Tibial nerve (tissue), 4 donors: ENCODE data around the gene CD200R1L. TPM values are rescaled to one million over a fixed set of nuclear protein-coding genes. Genes with fewer than 3 reads are reported as not detected.

Experiments used
- DNase-seq, 2 donors: peaks; one replicate each; pipeline ENCODE4 v3.0.0-alpha.2; 2019; ENCODE audit warnings: low spot score in 2 of 2
- H3K27ac ChIP-seq, 4 donors: fragments of 200-600 bp; sonication (generic) in 3 of 4; one replicate each; pipeline ENCODE4 v1.5.1; 2017 to 2019; ENCODE audit warnings: mild to moderate bottlenecking in 1 of 4
- H3K27me3 ChIP-seq, 2 donors: fragments of 200-600 bp; sonication (generic) in 1 of 2; one replicate each; pipeline versions ENCODE4 v1.5.1 to v1.6.0; 2017 to 2019
- H3K36me3 ChIP-seq, 3 donors: fragments of 200-600 bp; sonication (generic); one replicate each; pipeline ENCODE4 v1.5.1; 2018 to 2019
- H3K4me1 ChIP-seq, 4 donors: fragments of 200-600 bp; sonication (generic) in 3 of 4; one replicate each; pipeline ENCODE4 v1.5.1; 2017 to 2019
- H3K4me3 ChIP-seq, 4 donors: fragments of 200-600 bp; sonication (generic) in 3 of 4; one replicate each; pipeline ENCODE4 v1.5.1; 2017 to 2019; ENCODE audit warnings: mild to moderate bottlenecking in 1 of 4, moderate library complexity in 1 of 4
- H3K9me3 ChIP-seq, 4 donors: fragments of 200-600 bp; sonication (generic) in 3 of 4; one replicate each; pipeline ENCODE4 v1.5.1; 2017 to 2019
- EP300 ChIP-seq, 2 donors: sonication (generic); formaldehyde crosslinking; IDR thresholded peaks; one replicate each; pipeline ENCODE4 v1.6.1; 2017; ENCODE audit warnings: antibody characterized with exemption in 2 of 2, mild to moderate bottlenecking in 1 of 2
- POLR2A ChIP-seq, 2 donors: fragments of 450-650 bp; IDR thresholded peaks; one replicate each; pipeline ENCODE4 v1.6.1; 2017; ENCODE audit warnings: antibody characterized with exemption in 2 of 2, mild to moderate bottlenecking in 2 of 2, moderate library complexity in 2 of 2
- WGBS, 2 donors: methylation state at CpG; one replicate each; pipeline ENCODE4 v1.1.5; 2018; 5-methylcytosine and 5-hydroxymethylcytosine counted together
- total RNA-seq, 4 donors: library from RNA; depleted of rRNA; stranded (reverse); fragments of >200 nt; gene quantifications; one replicate each; pipeline ENCODE4 v1.1.0, GENCODE V29; 2016
- TF ChIP-seq, protein P1 (sequence below), 5 experiments: fragments of 200-600 bp in 3 of 5; fragments of 450-650 bp in 2 of 5; sonication (generic) in 3 of 5; IDR thresholded peaks; one replicate each; pipeline ENCODE4 v1.5.1; 2016 to 2019; ENCODE audit warnings: antibody characterized with exemption in 5 of 5, mild to moderate bottlenecking in 3 of 5, moderate library complexity in 2 of 5

The CD200R1L gene
- total RNA-seq, 4 donors from 2014 or later: not detected

DNA sequence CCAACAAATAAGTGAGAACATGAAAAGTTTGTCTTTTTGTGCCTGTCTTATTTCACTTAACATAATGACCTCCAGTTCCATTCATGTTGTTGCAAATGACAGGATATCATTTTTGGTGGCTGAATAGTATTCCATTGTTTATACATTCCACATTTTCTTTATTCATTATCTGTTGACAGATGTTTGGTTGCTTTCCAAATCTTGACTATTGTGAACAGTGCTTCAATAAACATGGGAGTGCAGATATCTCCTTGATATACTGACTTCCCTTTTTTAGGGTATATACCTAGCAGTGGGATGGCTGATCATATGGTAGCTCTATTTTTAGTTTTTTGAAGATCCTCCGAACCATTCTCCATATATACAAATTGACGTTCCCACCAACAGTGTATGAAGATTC is 19.1 kb upstream of the CD200R1L start:
- Histone ChIP-seq H3K27ac (no peak overlapping the region), H3K36me3 (no peaks in the 10 kb centered on the region), H3K4me1 (no peaks in the 10 kb centered on the region), H3K4me3 (no peak overlapping the region), H3K27me3 (no peaks in the 10 kb centered on the region), H3K9me3 (peaks cover 0 to 19% (median 2%) of the 10 kb centered on the region in 4 donors)
- no peak for DNase-seq
- 43 to 96% methylated on average over 2 of the region's 2 CpGs for WGBS, 2 donors
- TF ChIP-seq, protein P1, sequence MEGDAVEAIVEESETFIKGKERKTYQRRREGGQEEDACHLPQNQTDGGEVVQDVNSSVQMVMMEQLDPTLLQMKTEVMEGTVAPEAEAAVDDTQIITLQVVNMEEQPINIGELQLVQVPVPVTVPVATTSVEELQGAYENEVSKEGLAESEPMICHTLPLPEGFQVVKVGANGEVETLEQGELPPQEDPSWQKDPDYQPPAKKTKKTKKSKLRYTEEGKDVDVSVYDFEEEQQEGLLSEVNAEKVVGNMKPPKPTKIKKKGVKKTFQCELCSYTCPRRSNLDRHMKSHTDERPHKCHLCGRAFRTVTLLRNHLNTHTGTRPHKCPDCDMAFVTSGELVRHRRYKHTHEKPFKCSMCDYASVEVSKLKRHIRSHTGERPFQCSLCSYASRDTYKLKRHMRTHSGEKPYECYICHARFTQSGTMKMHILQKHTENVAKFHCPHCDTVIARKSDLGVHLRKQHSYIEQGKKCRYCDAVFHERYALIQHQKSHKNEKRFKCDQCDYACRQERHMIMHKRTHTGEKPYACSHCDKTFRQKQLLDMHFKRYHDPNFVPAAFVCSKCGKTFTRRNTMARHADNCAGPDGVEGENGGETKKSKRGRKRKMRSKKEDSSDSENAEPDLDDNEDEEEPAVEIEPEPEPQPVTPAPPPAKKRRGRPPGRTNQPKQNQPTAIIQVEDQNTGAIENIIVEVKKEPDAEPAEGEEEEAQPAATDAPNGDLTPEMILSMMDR (IDR thresholded peaks at IDR 0.05): no peak
- TF ChIP-seq EP300 (IDR thresholded peaks at IDR 0.05): no peak
- no peak for TF ChIP-seq POLR2A (IDR thresholded peaks at IDR 0.05)

DNA sequence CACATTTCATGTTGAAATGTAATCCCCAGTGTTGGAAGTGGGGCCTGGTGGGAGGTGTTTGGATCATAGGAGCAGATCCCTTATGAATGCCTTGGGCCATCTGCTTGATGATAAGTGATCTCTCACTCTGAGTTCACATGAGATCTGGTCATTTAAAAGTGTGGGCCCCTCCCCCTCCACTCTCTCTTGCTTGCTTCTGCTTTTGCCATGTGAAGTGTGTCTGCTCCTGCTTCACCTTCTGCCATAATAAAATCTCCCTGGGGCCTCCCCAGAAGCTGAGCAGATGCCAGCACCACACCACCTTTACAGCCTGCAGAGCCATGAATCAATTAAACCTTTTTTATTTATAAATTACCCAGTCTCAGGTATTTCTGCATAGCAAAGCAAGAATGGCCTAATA is 14.2 kb upstream of the CD200R1L start:
- H3K27ac ChIP-seq: no peak overlapping the region
- TF ChIP-seq POLR2A (IDR thresholded peaks at IDR 0.05) (no peak), EP300 (IDR thresholded peaks at IDR 0.05) (no peak)
- TF ChIP-seq, protein P1 (IDR thresholded peaks at IDR 0.05): no peak
- H3K9me3 ChIP-seq: peaks cover 0 to 9% (median 0%) of the 10 kb centered on the region in 4 donors
- no peak for DNase-seq
- H3K4me1 ChIP-seq: no peaks in the 10 kb centered on the region
- no peaks in the 10 kb centered on the region for H3K27me3 ChIP-seq
- H3K36me3 ChIP-seq: no peaks in the 10 kb centered on the region
- no peak overlapping the region for H3K4me3 ChIP-seq

DNA sequence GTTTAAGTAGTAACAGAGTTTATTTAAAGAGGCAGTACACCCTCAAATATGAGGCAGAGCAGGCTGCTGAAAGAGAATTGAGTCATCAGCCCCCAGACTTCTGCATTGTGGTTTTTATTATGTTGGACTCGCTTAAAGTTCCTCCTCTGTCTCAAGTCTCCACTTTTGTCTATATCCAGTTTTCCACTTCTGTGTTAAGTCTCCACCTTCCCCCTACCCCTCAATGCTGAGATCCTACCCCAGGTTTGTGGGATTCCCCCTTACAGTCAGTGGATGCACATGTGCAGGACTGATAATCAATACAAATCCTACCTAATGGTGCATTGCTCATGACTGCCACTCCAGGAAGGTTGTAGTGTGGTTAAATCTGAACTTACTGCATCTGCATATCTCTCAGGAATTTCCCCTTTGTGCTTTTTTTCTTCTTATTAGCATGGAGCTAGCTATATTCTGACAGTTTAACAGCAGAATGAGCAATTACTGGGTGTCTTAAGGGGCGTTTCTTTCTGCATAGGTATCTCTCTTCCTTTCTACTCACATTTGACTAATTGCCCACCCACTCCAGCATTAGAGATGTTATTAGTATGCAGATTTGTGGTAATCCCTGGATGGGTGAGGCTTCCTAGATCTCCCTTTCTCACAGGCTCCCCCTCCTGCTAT is 11.9 kb upstream of the CD200R1L start:
- no peaks in the 10 kb centered on the region for H3K27me3 ChIP-seq

DNA sequence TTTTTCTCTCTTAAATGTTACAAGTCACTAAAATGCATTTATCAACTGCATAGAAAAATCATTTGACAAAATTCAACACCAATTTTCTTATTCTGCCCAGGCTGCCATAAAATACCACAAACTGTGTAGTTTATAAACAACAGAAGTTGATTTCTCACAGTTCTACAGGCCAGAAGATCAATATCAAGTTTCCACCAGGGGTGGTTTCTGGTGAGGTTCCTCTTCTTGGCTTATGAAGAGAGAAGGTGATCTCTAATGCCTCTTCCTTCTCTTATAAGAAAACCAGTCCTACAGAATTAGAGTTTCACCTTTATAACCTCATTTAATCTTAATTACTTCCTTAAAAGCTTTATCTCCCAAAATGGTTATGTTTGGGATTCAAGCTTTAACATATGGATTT is 10.9 kb upstream of the CD200R1L start:
- Histone ChIP-seq H3K4me3 (no peak overlapping the region), H3K9me3 (peaks cover 0 to 9% (median 0%) of the 10 kb centered on the region in 4 donors), H3K36me3 (no peaks in the 10 kb centered on the region), H3K27me3 (no peaks in the 10 kb centered on the region), H3K27ac (no peak overlapping the region), H3K4me1 (no peaks in the 10 kb centered on the region)
- TF ChIP-seq, protein P1 (IDR thresholded peaks at IDR 0.05): no peak
- DNase-seq: no peak

More for the DNA sequence above, 11.9 kb upstream of the CD200R1L start:
- Histone ChIP-seq H3K27ac (no peak overlapping the region), H3K4me3 (no peak overlapping the region), H3K36me3 (no peaks in the 10 kb centered on the region), H3K4me1 (no peaks in the 10 kb centered on the region), H3K9me3 (peaks cover 0 to 9% (median 0%) of the 10 kb centered on the region in 4 donors)
- DNase-seq: no peak
- WGBS, 2 donors: 68 to 73% methylated on average over 2 of the region's 2 CpGs
- TF ChIP-seq, protein P1 (IDR thresholded peaks at IDR 0.05): no peak
- TF ChIP-seq EP300 (IDR thresholded peaks at IDR 0.05) (no peak), POLR2A (IDR thresholded peaks at IDR 0.05) (no peak)

DNA sequence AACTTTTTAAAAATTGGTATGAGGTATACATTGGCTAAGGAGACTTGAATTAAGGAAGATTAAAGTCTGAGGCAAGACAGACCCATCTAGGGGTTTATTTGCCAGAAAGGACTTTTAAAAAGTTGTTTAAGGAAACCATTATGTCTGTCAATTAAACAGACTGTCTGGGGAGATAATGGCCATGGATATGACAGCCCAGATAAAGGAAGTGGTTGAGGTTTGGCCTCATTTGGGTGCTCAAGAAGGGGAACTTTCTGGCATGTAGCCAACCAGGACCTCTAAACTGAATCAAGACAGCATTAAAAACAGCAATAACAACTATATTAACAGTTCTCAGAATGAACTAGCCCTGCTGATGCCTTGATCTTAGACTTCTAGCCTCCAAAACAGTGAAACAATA is 9.9 kb upstream of the CD200R1L start:
- TF ChIP-seq EP300 (IDR thresholded peaks at IDR 0.05) (no peak), POLR2A (IDR thresholded peaks at IDR 0.05) (no peak)
- TF ChIP-seq, protein P1 (IDR thresholded peaks at IDR 0.05): no peak
- Histone ChIP-seq H3K27me3 (no peaks in the 10 kb centered on the region), H3K27ac (no peak overlapping the region), H3K4me3 (no peak overlapping the region), H3K9me3 (peaks cover 0 to 17% (median under 1%) of the 10 kb centered on the region in 4 donors), H3K4me1 (no peaks in the 10 kb centered on the region), H3K36me3 (no peaks in the 10 kb centered on the region)
- no peak for DNase-seq
